ENCODE measurements around the gene NIPSNAP2.

- TF ChIP-seq CTCF (IDR thresholded peaks at IDR 0.05 in 4 of 5, conservative IDR thresholded peaks at IDR 0.05 in 1 of 5) (no peak), POLR2A (IDR thresholded peaks at IDR 0.05) (no peak)
These were observed 59.1 kb downstream of the NIPSNAP2 start for GRCh38 chr7:56023500-56023899.
